ENCODE data around the gene PLXNB1. TPM values are rescaled to one million over a fixed set of nuclear protein-coding genes. Genes with fewer than 3 reads are reported as not detected.

The PLXNB1 gene
- total and polyA plus RNA-seq, 2 of the 13 experiments (the other 11 are each of a cell fraction or from before 2014, with no cell fraction given), result 86.0 to 143 TPM

DNA sequence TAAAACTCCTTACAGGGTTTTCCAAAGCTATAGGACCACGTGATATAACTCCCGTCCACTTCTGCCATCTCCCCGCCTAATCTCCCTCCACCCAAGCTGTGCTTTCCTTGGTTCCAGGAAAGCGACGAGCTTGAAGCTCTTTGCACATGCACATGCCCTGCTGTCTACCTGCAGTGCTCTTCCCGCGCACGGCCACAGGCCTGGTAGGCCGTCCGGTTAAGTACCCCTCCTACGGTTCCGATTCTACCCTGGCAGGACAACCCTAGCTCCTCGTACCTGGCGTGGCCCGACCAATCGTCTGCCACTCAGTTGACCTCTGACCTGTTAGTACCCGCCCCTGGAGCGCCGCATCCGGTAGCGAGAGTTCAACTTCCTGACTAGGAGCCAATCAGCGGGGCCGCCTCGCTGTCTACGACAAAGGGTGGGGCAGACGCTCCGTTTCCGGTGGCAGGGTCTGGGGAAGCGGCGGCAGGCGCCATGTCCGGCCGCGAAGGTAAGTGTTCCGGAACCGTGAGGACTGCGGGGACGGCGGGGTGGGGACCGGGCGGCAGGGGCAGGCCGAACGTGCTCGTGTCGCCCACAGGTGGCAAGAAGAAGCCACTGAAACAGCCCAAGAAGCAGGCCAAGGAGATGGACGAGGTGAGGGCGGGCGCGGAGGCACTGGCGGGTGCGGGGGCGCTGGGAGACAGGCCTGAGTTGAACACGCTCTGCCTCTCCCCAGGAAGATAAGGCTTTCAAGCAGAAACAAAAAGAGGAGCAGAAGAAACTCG lies 10.1 kb upstream of the PLXNB1 start, which contains the start of the genes CCDC51 and TMA7 (continued):
- TF ChIP-seq, protein P1, sequence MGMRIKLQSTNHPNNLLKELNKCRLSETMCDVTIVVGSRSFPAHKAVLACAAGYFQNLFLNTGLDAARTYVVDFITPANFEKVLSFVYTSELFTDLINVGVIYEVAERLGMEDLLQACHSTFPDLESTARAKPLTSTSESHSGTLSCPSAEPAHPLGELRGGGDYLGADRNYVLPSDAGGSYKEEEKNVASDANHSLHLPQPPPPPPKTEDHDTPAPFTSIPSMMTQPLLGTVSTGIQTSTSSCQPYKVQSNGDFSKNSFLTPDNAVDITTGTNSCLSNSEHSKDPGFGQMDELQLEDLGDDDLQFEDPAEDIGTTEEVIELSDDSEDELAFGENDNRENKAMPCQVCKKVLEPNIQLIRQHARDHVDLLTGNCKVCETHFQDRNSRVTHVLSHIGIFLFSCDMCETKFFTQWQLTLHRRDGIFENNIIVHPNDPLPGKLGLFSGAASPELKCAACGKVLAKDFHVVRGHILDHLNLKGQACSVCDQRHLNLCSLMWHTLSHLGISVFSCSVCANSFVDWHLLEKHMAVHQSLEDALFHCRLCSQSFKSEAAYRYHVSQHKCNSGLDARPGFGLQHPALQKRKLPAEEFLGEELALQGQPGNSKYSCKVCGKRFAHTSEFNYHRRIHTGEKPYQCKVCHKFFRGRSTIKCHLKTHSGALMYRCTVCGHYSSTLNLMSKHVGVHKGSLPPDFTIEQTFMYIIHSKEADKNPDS (CRISPR knock-in tag; IDR thresholded peaks at IDR 0.05), result no peak; the same call in 1 of the 2 replicates
- TF ChIP-seq, protein P2, sequence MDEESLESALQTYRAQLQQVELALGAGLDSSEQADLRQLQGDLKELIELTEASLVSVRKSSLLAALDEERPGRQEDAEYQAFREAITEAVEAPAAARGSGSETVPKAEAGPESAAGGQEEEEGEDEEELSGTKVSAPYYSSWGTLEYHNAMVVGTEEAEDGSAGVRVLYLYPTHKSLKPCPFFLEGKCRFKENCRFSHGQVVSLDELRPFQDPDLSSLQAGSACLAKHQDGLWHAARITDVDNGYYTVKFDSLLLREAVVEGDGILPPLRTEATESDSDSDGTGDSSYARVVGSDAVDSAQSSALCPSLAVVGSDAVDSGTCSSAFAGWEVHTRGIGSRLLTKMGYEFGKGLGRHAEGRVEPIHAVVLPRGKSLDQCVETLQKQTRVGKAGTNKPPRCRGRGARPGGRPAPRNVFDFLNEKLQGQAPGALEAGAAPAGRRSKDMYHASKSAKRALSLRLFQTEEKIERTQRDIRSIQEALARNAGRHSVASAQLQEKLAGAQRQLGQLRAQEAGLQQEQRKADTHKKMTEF (CRISPR knock-in tag; IDR thresholded peaks at IDR 0.05), result peak; percentile 79; the same call in 1 of the 2 replicates
- TF ChIP-seq SRY (CRISPR knock-in tag; IDR thresholded peaks at IDR 0.05) (peak; percentile 31; the same call in 1 of the 2 replicates), SALL1 (CRISPR knock-in tag; IDR thresholded peaks at IDR 0.05) (peak; percentile 78), PITX1 (CRISPR knock-in tag; IDR thresholded peaks at IDR 0.05) (peak; percentile 60; the same call in 1 of the 2 replicates), NFE2L1 (CRISPR knock-in tag; IDR thresholded peaks at IDR 0.05; ENCODE audit: borderline replicate concordance) (no peak), YEATS4 (CRISPR knock-in tag; IDR thresholded peaks at IDR 0.05; ENCODE audit: borderline replicate concordance) (peak; percentile 61; the same call in 1 of the 2 replicates), ZNF484 (CRISPR knock-in tag; IDR thresholded peaks at IDR 0.05; ENCODE audit: borderline replicate concordance, low read depth) (no peak), NPAS2 (CRISPR knock-in tag; IDR thresholded peaks at IDR 0.05; ENCODE audit: borderline replicate concordance) (no peak), KLF13 (CRISPR knock-in tag; IDR thresholded peaks at IDR 0.05) (0 out of 2 replicates have a peak, but pooled peaks have one; percentile 60), SOX6 (IDR thresholded peaks at IDR 0.05) (no peak), SOX6 (CRISPR knock-in tag; IDR thresholded peaks at IDR 0.05) (peak; percentile 39; the same call in 1 of the 2 replicates), SUZ12 (IDR thresholded peaks at IDR 0.05; ENCODE audit: low read depth, low read length) (no peak), KLF6 (CRISPR knock-in tag; IDR thresholded peaks at IDR 0.05) (0 out of 2 replicates have a peak, but pooled peaks have one; percentile 86), ADNP (CRISPR knock-in tag; IDR thresholded peaks at IDR 0.05) (no peak), MXD4 (CRISPR knock-in tag; IDR thresholded peaks at IDR 0.05) (peak; percentile 70), MAFK (conservative IDR thresholded peaks at IDR 0.05 in 1 of 2, IDR thresholded peaks at IDR 0.05 in 1 of 2; ENCODE audit: low read length in 2 of 2) (no peak), HOXA5 (CRISPR knock-in tag; IDR thresholded peaks at IDR 0.05) (peak; percentile 63; the same call in 1 of the 2 replicates), RBFOX2 (IDR thresholded peaks at IDR 0.05; ENCODE audit: low read depth, low read length) (peak; percentile 96), ZNF350 (CRISPR knock-in tag; IDR thresholded peaks at IDR 0.05; ENCODE audit: borderline replicate concordance, low read depth) (peak; percentile 83)
- TF ChIP-seq, protein P3, sequence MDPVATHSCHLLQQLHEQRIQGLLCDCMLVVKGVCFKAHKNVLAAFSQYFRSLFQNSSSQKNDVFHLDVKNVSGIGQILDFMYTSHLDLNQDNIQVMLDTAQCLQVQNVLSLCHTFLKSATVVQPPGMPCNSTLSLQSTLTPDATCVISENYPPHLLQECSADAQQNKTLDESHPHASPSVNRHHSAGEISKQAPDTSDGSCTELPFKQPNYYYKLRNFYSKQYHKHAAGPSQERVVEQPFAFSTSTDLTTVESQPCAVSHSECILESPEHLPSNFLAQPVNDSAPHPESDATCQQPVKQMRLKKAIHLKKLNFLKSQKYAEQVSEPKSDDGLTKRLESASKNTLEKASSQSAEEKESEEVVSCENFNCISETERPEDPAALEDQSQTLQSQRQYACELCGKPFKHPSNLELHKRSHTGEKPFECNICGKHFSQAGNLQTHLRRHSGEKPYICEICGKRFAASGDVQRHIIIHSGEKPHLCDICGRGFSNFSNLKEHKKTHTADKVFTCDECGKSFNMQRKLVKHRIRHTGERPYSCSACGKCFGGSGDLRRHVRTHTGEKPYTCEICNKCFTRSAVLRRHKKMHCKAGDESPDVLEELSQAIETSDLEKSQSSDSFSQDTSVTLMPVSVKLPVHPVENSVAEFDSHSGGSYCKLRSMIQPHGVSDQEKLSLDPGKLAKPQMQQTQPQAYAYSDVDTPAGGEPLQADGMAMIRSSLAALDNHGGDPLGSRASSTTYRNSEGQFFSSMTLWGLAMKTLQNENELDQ (CRISPR knock-in tag; IDR thresholded peaks at IDR 0.05; ENCODE audit: borderline replicate concordance), result peak; percentile 81; the same call in 1 of the 2 replicates
- TF ChIP-seq, protein P4, sequence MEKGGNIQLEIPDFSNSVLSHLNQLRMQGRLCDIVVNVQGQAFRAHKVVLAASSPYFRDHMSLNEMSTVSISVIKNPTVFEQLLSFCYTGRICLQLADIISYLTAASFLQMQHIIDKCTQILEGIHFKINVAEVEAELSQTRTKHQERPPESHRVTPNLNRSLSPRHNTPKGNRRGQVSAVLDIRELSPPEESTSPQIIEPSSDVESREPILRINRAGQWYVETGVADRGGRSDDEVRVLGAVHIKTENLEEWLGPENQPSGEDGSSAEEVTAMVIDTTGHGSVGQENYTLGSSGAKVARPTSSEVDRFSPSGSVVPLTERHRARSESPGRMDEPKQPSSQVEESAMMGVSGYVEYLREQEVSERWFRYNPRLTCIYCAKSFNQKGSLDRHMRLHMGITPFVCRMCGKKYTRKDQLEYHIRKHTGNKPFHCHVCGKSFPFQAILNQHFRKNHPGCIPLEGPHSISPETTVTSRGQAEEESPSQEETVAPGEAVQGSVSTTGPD (CRISPR knock-in tag; IDR thresholded peaks at IDR 0.05), result peak; percentile 24; the same call in 1 of the 2 replicates

Measured in HepG2 (cell line).